CD4-positive, alpha-beta T cell treated with Interleukin-15 for 4 hours (primary cell): Measurements from ENCODE around the gene ZNF366.

ENCODE experiments used
- DNase-seq: peaks from one replicate; pipeline ENCODE4 v3.0.0-alpha.2; 2020; ENCODE audit warnings: low spot score

The ZNF366 gene

GRCh38 chr5:72465066-72465465, 42.1 kb downstream of the ZNF366 start:
- DNase-seq = no peak

GRCh38 chr5:72464071-72464470, 43.1 kb downstream of the ZNF366 start:
- DNase-seq = no peak

GRCh38 chr5:72463449-72464052, 43.7 kb downstream of the ZNF366 start:
- DNase-seq = no peak

GRCh38 chr5:72460413-72460812, 46.8 kb downstream of the ZNF366 start:
- DNase-seq = no peak

- no peak for DNase-seq
Measured at GRCh38 chr5:72459913-72460312, 47.3 kb downstream of the ZNF366 start.

- no peak for DNase-seq
Measured at GRCh38 chr5:72459089-72459661, 48.0 kb downstream of the ZNF366 start.

DNA sequence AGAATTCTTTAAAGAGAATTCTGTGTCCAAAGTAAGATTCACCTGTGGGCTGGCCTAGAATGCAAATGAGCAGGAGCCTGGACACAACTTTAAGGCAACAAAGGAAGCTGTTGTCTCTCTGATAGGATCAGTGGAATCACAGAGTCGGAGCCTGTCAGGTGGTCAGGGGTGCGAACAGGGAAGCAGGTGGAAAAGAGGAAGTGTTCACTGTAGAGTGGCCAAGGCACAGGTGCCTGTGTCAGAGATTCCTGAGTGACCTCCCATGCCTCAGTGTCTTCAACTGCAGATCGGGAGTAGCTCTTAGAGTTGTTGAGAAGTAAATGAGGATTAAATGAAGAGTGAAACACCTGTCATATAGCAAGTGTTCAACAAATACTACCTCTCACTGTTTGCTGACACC, 48.8 kb downstream of the ZNF366 start:
- no peak for DNase-seq

DNA sequence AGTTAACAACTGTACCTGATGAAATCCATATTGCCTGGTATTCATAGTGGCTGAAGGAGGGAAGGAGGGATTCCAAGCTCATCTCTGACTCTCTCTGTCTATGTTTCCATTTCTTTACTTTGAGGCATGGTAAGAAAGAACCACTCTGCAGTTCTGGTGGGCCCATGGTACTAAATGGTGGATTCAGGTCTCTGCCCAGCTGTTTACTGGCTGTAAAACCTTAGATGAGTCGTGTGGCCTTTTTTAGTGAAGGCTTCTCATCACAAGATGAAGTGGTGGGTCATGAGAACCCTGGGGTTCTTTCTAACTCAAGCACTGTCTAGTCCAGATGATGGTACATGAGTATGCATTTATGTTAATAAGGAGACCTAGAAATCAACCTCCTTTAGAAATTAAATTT, 49.7 kb downstream of the ZNF366 start:
- no peak for DNase-seq

- no peak for DNase-seq
Measured at GRCh38 chr5:72456391-72457074, 50.7 kb downstream of the ZNF366 start.

- no peak for DNase-seq
Measured at GRCh38 chr5:72455476-72455875, 51.7 kb downstream of the ZNF366 start.

DNA sequence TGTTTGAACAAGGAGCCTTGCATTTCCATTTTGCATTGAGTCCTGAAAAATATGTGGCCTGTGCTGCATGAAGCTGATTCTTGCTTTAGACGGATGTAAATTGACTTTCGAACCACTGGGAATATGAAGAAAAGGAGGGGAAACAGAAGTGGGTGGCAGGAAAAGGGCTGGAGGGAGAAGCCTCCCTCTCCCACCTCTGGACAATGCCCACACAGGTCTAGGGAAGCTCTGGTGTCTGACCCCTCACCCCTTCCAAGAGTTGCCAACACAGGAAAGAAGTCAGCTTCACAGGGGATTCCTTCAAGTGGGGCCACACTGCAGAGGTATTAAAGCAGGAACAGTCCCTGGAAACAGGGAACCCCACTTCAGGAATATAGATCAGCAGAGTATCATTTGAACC, 52.2 kb downstream of the ZNF366 start:
- no peak for DNase-seq

GRCh38 chr5:72453246-72453775, 53.9 kb downstream of the ZNF366 start:
- no peak for DNase-seq

- DNase-seq = no peak
Measured at GRCh38 chr5:72452515-72453245, 54.5 kb downstream of the ZNF366 start.

DNA sequence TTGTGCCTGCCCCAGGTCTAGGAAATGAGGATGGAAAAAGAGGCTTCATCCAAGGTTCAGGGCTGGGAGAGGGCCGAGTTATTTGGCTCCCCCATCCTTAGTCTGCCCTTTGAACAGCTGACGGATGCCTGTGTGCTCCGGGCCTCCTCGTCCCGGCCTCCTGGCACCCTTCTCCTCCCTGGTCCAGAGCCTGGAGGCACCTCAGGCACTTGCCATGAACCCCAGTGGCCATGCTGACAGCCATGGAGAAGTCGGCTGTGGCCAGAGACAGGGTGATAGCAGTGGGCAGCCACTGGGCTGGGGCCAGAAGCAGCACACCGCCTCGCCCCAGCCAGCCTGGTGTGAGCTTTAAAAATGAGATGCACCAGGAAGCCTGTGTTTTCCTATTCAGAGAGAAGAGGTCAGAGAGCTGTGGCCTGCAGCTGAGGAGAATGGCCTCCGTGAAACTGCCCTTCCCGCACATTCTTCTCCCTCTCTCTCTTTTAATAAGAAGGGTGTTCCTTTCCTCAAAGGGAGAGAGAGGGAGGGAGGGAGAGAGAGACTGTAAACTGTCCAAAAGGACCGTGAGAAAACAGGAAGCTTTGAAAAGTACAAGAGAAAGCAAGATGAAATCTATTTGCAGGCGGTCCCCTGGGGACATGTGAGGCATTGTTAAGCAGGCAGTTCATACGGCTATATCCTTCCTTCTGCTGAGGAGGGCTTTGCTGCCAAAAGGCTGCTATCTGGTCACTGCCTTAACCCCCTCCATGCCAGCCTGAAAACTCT, 55.3 kb downstream of the ZNF366 start:
- DNase-seq = no peak

GRCh38 chr5:72448368-72448767, 58.8 kb downstream of the ZNF366 start:
- no peak for DNase-seq

- no peak for DNase-seq
Measured at GRCh38 chr5:72447751-72448150, 59.5 kb downstream of the ZNF366 start.

DNA sequence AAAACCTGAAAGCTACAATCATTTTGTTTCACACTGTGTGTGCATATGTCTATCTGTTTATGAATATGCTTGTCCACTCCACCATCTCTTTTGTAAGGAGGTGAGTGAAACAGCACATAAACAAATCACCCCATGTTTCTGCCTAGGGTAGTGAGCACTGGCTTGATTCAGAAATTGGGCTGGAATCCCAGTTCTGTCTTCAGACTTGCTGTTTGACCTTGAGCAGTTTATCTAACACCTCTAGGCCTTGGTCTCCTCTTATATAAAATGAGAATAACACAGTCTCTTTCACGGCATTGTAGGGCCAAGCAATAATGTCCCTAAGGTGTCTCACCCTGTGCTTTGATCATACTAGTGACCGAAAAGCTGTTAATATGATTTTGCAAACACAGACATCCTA, 61.2 kb downstream of the ZNF366 start:
- DNase-seq = no peak

- no peak for DNase-seq
Measured at GRCh38 chr5:72443883-72444282, 63.3 kb downstream of the ZNF366 start.

- no peak for DNase-seq
Measured at GRCh38 chr5:72441862-72442540, 65.2 kb downstream of the ZNF366 start.

DNA sequence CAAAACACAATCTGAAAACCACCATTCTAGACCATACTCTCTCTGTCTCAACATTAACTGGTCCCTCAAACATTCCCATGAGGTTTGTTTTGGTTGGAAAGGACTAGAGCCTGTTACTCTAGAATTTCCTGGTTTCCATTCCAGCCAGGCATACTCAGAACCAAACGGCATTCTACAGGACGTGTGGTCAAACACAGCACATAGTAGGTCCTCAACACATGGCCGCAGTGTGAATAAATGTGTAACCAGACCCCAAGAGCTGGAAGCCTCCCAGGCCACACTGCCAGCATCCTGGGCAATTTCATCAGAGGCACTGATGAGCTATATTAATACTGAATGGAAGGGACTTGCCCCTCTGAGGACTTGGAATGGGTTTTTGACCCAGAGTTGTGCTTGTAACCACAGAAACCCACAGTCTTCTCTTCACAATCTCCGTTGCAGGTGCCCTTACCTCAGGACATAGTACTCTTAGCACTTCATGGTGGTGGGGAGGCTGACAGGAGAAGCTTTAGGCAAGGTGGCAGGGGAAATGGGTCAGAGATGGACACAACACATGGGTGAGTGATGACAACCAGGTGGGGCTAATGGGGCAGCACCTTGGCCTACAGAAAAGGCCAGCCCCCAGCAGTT, 66.0 kb downstream of the ZNF366 start:
- DNase-seq = no peak

DNA sequence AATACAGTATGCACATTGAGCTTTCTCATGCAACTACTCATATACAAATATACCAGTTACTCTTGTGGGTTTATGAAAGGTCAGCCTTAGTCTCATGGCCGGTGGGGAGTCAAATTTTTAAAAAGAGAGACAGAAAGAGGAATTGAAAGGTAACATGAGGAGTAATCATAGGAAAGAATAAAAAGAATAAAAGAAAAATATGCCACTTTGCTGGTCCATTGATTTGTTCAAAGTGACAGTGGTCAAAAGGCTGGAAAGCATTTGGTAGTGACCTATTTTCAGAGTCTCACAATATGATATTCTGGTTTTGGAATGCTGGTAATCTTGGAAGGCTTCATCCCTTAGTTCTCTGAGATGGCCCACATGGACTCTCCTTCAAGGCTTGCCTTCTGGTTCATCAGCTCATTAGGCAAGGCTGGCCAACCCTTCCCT, 67.0 kb downstream of the ZNF366 start:
- no peak for DNase-seq
